Measurements from ENCODE around the gene BIN1.

BIN1 gene

DNA sequence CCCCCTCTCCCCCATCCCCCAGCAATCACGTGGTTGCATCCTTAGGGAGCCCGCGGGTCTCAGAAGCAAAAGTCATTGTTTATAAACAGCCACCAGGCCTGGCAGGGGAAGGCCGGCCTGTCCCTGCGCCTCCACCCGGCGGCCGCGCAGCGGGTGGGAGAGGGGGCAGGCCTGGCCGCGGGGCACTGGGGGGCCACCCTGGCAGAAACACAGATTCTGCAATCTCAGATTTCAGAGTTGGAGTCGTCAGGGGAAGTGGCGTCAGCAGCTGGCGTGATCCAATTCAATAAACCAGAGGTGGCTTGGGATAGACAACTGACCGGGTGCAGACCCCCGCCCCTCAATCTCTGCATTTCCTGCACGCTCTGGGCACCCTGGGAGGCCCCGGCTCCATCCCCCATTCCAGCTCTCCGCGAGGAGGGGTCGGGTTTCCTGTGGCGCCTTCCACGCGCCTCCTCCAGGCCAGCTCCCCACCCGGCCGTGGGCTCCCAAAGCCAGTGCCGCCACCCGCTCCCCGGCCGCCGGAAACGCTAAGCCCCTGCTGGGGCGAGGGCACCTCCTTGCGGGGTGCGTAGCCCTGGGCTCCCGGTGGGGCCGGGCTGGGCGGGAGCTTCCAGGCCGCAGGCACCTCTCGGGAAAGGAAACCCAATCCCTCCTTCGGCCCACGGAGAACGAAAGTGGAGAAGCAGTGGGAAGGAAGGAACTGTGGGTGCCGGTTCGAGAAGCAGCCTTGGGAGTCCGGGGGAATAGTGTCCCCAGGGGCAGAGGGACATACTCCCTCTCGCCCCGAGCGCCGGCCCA lies 1.1 kb downstream of the BIN1 start:
- H3K4me2 ChIP-seq (ENCODE audit: low read depth, low read length): peak overlapping the region; percentile 100
- DNase-seq: no peak
- H2AFZ ChIP-seq (ENCODE audit: low read length): peak overlapping the region; percentile 61
- TF ChIP-seq, protein P1, sequence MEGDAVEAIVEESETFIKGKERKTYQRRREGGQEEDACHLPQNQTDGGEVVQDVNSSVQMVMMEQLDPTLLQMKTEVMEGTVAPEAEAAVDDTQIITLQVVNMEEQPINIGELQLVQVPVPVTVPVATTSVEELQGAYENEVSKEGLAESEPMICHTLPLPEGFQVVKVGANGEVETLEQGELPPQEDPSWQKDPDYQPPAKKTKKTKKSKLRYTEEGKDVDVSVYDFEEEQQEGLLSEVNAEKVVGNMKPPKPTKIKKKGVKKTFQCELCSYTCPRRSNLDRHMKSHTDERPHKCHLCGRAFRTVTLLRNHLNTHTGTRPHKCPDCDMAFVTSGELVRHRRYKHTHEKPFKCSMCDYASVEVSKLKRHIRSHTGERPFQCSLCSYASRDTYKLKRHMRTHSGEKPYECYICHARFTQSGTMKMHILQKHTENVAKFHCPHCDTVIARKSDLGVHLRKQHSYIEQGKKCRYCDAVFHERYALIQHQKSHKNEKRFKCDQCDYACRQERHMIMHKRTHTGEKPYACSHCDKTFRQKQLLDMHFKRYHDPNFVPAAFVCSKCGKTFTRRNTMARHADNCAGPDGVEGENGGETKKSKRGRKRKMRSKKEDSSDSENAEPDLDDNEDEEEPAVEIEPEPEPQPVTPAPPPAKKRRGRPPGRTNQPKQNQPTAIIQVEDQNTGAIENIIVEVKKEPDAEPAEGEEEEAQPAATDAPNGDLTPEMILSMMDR (IDR thresholded peaks at IDR 0.05; ENCODE audit: low read length): no peak
- TF ChIP-seq EZH2 (optimal IDR thresholded peaks at IDR 0.05; ENCODE audit: low read depth, low read length) (no peak), EZH2phosphoT487 (IDR thresholded peaks at IDR 0.05; ENCODE audit: low read length) (no peak)
- no peaks in the 10 kb centered on the region for H3K9me3 ChIP-seq (replicated peaks; ENCODE audit: insufficient read depth, low read length)
- H3K27ac ChIP-seq (ENCODE audit: low read length): no peak overlapping the region
- peaks cover 4% of the 10 kb centered on the region; the same call in 1 of the 2 replicates for H3K27me3 ChIP-seq (replicated peaks; ENCODE audit: insufficient read depth, low read length)
- no peaks in the 10 kb centered on the region for H3K9me2 ChIP-seq (replicated peaks; ENCODE audit: insufficient read depth, low read length)
- H3K9ac ChIP-seq (ENCODE audit: low read length): peak overlapping the region; percentile 12; the same call in 1 of the 2 replicates
- H4K20me1 ChIP-seq (ENCODE audit: insufficient read depth, low read length): no peaks in the 10 kb centered on the region
- no peaks in the 10 kb centered on the region for H3K79me2 ChIP-seq (ENCODE audit: low read length)
- no peaks in the 10 kb centered on the region for H3K36me3 ChIP-seq (replicated peaks; ENCODE audit: insufficient read depth, low read length)
- H3F3A ChIP-seq (ENCODE audit: insufficient read depth, low read length): no peaks in the 10 kb centered on the region; the same call in 1 of the 2 replicates
- H3K4me3 ChIP-seq (ENCODE audit: low read length): peak overlapping the region; percentile 57
- H3K4me1 ChIP-seq (ENCODE audit: low read length): no peaks in the 10 kb centered on the region

DNA sequence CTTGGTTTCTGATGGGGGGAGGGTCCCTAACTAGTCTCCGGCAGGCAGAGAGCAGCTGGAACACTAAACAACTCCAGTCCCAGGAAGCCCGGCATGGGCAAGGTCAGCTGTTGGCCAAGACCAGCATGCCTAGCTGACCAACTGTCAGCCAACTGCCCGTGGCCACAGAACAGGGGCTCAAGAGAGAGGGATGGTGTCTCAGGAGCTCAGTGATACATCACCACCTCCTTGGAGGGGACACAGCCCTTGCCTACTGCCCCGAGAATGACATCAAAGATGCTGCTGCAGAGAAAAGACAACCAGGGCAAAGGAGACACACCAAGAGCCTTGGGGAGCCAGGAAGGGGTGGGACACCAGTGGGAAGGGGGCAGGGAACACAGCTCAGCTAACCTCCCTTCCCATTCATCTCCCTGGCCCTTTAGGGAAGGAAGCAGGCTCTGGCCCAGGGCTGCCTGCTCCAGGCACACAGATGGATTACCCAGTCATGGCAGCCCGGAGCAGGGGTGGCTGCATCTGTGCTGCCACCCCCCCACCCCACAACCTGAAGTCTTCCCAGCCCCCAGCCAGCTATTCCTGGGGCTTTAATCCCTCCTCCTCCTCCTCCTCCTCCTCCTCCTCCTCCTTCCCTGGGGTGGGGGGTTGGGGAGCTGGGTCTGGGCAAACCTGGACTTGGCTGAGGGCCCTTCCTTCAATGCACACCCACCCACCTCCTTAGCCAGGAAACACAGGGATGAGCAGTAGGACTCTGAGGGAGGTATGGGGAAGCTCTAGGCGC lies 1.9 kb downstream of the BIN1 start:
- Histone ChIP-seq H3K79me2 (ENCODE audit: low read length) (no peaks in the 10 kb centered on the region), H2AFZ (ENCODE audit: low read length) (no peak overlapping the region)

DNA sequence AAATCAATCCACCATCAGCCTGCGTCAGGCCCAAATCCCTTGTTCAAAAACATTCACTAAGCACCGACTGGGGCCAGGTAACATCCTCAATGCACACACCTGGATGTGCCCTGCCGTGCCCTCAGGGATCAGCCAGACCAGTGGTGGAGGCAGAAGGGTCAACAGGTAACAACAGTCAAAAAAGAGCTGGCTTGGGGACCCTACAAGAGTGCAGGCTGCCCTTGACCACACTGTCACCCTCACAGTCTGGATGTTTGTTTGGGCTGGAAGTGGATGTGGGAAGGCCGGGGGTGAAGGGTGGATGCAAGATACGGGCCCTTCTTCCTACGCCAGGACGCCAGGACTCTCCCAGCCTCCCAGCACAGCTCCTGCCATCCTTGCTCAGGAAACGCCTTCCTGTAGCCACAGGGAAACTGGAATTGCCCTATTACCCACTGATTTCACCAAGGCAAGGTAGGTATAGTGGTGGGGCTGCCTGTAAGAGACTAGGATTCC lies 2.7 kb downstream of the BIN1 start:
- H3K4me1 ChIP-seq (ENCODE audit: low read length): no peaks in the 10 kb centered on the region
- no peaks in the 10 kb centered on the region for H3K79me2 ChIP-seq (ENCODE audit: low read length)
- H3K9me3 ChIP-seq (replicated peaks; ENCODE audit: insufficient read depth, low read length): no peaks in the 10 kb centered on the region
- no peaks in the 10 kb centered on the region; the same call in 1 of the 2 replicates for H3F3A ChIP-seq (ENCODE audit: insufficient read depth, low read length)
- peaks cover 3% of the 10 kb centered on the region; the same call in 1 of the 2 replicates for H3K27me3 ChIP-seq (replicated peaks; ENCODE audit: insufficient read depth, low read length)
- no peak overlapping the region for H3K4me2 ChIP-seq (ENCODE audit: low read depth, low read length)
- no peak overlapping the region for H2AFZ ChIP-seq (ENCODE audit: low read length)
- H3K36me3 ChIP-seq (replicated peaks; ENCODE audit: insufficient read depth, low read length): no peaks in the 10 kb centered on the region
- H3K4me3 ChIP-seq (ENCODE audit: low read length): no peak overlapping the region
- H3K9me2 ChIP-seq (replicated peaks; ENCODE audit: insufficient read depth, low read length): no peaks in the 10 kb centered on the region
- TF ChIP-seq, protein P1 (IDR thresholded peaks at IDR 0.05; ENCODE audit: low read length): no peak
- TF ChIP-seq EZH2 (optimal IDR thresholded peaks at IDR 0.05; ENCODE audit: low read depth, low read length) (no peak), EZH2phosphoT487 (IDR thresholded peaks at IDR 0.05; ENCODE audit: low read length) (no peak)
- H3K27ac ChIP-seq (ENCODE audit: low read length): no peak overlapping the region
- no peaks in the 10 kb centered on the region for H4K20me1 ChIP-seq (ENCODE audit: insufficient read depth, low read length)
- no peak for DNase-seq
- no peak overlapping the region for H3K9ac ChIP-seq (ENCODE audit: low read length)

More for the DNA sequence above, 1.9 kb downstream of the BIN1 start:
- Histone ChIP-seq H3K4me2 (ENCODE audit: low read depth, low read length) (no peak overlapping the region; the same call in 1 of the 2 replicates), H3K9me2 (replicated peaks; ENCODE audit: insufficient read depth, low read length) (no peaks in the 10 kb centered on the region), H3K36me3 (replicated peaks; ENCODE audit: insufficient read depth, low read length) (no peaks in the 10 kb centered on the region), H3K4me3 (ENCODE audit: low read length) (no peak overlapping the region), H4K20me1 (ENCODE audit: insufficient read depth, low read length) (no peaks in the 10 kb centered on the region), H3F3A (ENCODE audit: insufficient read depth, low read length) (no peaks in the 10 kb centered on the region; the same call in 1 of the 2 replicates), H3K9ac (ENCODE audit: low read length) (no peak overlapping the region), H3K27me3 (replicated peaks; ENCODE audit: insufficient read depth, low read length) (peaks cover 4% of the 10 kb centered on the region; the same call in 1 of the 2 replicates), H3K4me1 (ENCODE audit: low read length) (no peaks in the 10 kb centered on the region), H3K27ac (ENCODE audit: low read length) (no peak overlapping the region), H3K9me3 (replicated peaks; ENCODE audit: insufficient read depth, low read length) (no peaks in the 10 kb centered on the region)
- TF ChIP-seq, protein P1 (IDR thresholded peaks at IDR 0.05; ENCODE audit: low read length): no peak
- TF ChIP-seq EZH2 (optimal IDR thresholded peaks at IDR 0.05; ENCODE audit: low read depth, low read length) (no peak), EZH2phosphoT487 (IDR thresholded peaks at IDR 0.05; ENCODE audit: low read length) (no peak)
- DNase-seq: no peak
